Activated CD4-positive, alpha-beta T cell treated with anti-CD3 and anti-CD28 coated beads for 24 hours (primary cell): ENCODE data around the gene RUNX1.

Source experiments
- DNase-seq, 2 donors: peaks; one replicate each; pipeline ENCODE4 v3.0.0-alpha.2; 2020; ENCODE audit warnings: low read depth in 2 of 2

RUNX1 gene

GRCh38 chr21:34946385-34946840 is 102.7 kb downstream of the RUNX1 start:
- DNase-seq = no peak

- DNase-seq = no peak
Observed at GRCh38 chr21:34945288-34945687, 103.8 kb downstream of the RUNX1 start.

GRCh38 chr21:34944015-34944755 is 104.9 kb downstream of the RUNX1 start:
- DNase-seq = no peak

GRCh38 chr21:34942911-34943310 is 106.2 kb downstream of the RUNX1 start:
- no peak for DNase-seq

GRCh38 chr21:34941162-34941561 is 107.9 kb downstream of the RUNX1 start:
- no peak for DNase-seq

- DNase-seq = no peak
Observed at GRCh38 chr21:34939673-34940331, 109.3 kb downstream of the RUNX1 start.

GRCh38 chr21:34938089-34938764 is 110.9 kb downstream of the RUNX1 start:
- no peak for DNase-seq

- no peak for DNase-seq
Observed at GRCh38 chr21:34936883-34937563, 112.1 kb downstream of the RUNX1 start.

GRCh38 chr21:34936371-34936789 is 112.7 kb downstream of the RUNX1 start:
- no peak for DNase-seq

- no peak for DNase-seq
Observed at GRCh38 chr21:34935898-34936297, 113.2 kb downstream of the RUNX1 start.

- DNase-seq = no peak
Observed at GRCh38 chr21:34935452-34935851, 113.7 kb downstream of the RUNX1 start.

GRCh38 chr21:34934350-34934749 is 114.8 kb downstream of the RUNX1 start:
- DNase-seq = no peak

GRCh38 chr21:34933609-34934335 is 115.3 kb downstream of the RUNX1 start:
- DNase-seq = no peak

- no peak for DNase-seq
Observed at GRCh38 chr21:34932233-34932632, 116.9 kb downstream of the RUNX1 start.

GRCh38 chr21:34930971-34931370 is 118.1 kb downstream of the RUNX1 start:
- no peak for DNase-seq

- no peak for DNase-seq
Observed at GRCh38 chr21:34928637-34929036, 120.5 kb downstream of the RUNX1 start.

GRCh38 chr21:34927992-34928391 is 121.1 kb downstream of the RUNX1 start:
- DNase-seq = no peak

- no peak for DNase-seq
Observed at GRCh38 chr21:34926803-34927467, 122.2 kb downstream of the RUNX1 start.

- no peak for DNase-seq
Observed at GRCh38 chr21:34925597-34925996, 123.5 kb downstream of the RUNX1 start.

- DNase-seq = no peak
Observed at GRCh38 chr21:34924771-34925419, 124.2 kb downstream of the RUNX1 start.
